Transverse colon (tissue), 4 donors: ENCODE measurements around the gene CATSPER3. TPM values are rescaled to one million over a fixed set of nuclear protein-coding genes. Genes with fewer than 3 reads are reported as not detected.

Experiments
- DNase-seq: peaks from one replicate; pipeline ENCODE4 v3.0.0-alpha.2; 2019
- H3K27ac ChIP-seq, 4 donors: fragments of 200-600 bp; sonication (generic); 2 replicates each; pipeline ENCODE4 v1.5.1; 2016 to 2018; ENCODE audit warnings: inconsistent platforms in 4 of 4
- H3K27me3 ChIP-seq: fragments of 200-600 bp; sonication (generic); 2 replicates; pipeline ENCODE4 v1.5.1; 2017; ENCODE audit warnings: inconsistent platforms
- H3K36me3 ChIP-seq, 4 donors: fragments of 200-600 bp; sonication (generic); 2 replicates each; pipeline ENCODE4 v1.5.1; 2017 to 2019; ENCODE audit warnings: inconsistent platforms in 4 of 4
- H3K4me1 ChIP-seq, 4 donors: fragments of 200-600 bp; sonication (generic); 2 replicates each; pipeline ENCODE4 v1.5.1; 2017 to 2020; ENCODE audit warnings: inconsistent platforms in 4 of 4
- H3K4me3 ChIP-seq, 4 donors: fragments of 200-600 bp; sonication (generic); 1 replicate in 1 of 4; 2 replicates in 3 of 4; pipeline versions ENCODE4 v1.5.1 to v1.6.1; 2017 to 2019; ENCODE audit warnings: inconsistent platforms in 4 of 4
- H3K9me3 ChIP-seq, 2 donors: fragments of 200-600 bp; sonication (generic); 2 replicates each; pipeline ENCODE4 v1.5.1; 2017 to 2019; ENCODE audit warnings: inconsistent platforms in 2 of 2
- CTCF ChIP-seq, 5 experiments: fragments of 200-600 bp in 3 of 5; fragments of 450-650 bp in 2 of 5; sonication (generic) in 3 of 5; IDR thresholded peaks; 1 replicate in 2 of 5; 2 replicates in 3 of 5; pipeline ENCODE4 v1.5.1; 2016 to 2017; ENCODE audit warnings: antibody characterized with exemption in 5 of 5, inconsistent platforms in 3 of 5, mild to moderate bottlenecking in 2 of 5, moderate library complexity in 1 of 5
- EP300 ChIP-seq: sonication (generic); formaldehyde crosslinking; IDR thresholded peaks from one replicate; pipeline ENCODE4 v1.6.1; 2017; ENCODE audit warnings: antibody characterized with exemption, low read depth
- POLR2A ChIP-seq: fragments of 450-650 bp; IDR thresholded peaks from one replicate; pipeline ENCODE4 v1.6.1; 2016; ENCODE audit warnings: antibody characterized with exemption, mild to moderate bottlenecking, moderate library complexity
- POLR2AphosphoS5 ChIP-seq, 3 donors: sonication (generic); formaldehyde crosslinking; IDR thresholded peaks; one replicate each; pipeline ENCODE4 v1.6.1; 2016; ENCODE audit warnings: antibody characterized with exemption in 3 of 3
- WGBS, 2 donors: methylation state at CpG; one replicate each; pipeline ENCODE4 v1.1.5; 2018; ENCODE audit warnings: low coverage in 1 of 2; 5-methylcytosine and 5-hydroxymethylcytosine counted together
- in situ Hi-C, 4 donors: fragments of 200-750 bp; cut with MboI; loops; one replicate each; pipeline versions ENCODE4 v1.15.0 to v1.15.1; 2017; ENCODE audit warnings: low sequenced_read_pairs in 3 of 4, low pct_ligation_motif_present in 1 of 4, low pct_unique_long_range_greater_than_20kb in 1 of 4
- intact Hi-C: fragments of 100-400 bp; cut with DNase I; formaldehyde crosslinking; loops from one replicate; pipeline ENCODE4 v1.15.1; 2023; ENCODE audit warnings: low total_unique reads
- total RNA-seq, 4 donors: library from RNA; depleted of rRNA; stranded (reverse); fragments of >200 nt; gene quantifications; one replicate each; pipeline ENCODE4 v1.1.0, GENCODE V29; 2016

Gene CATSPER3
- total RNA-seq, 4 donors from 2014 or later = 0.32 to 4.1 (median 1.1) TPM; not detected in 1

- WGBS, 2 donors = 89 to 92% methylated on average over 1 of the region's 1 CpG
- H3K4me3 ChIP-seq = no peak overlapping the region
- H3K9me3 ChIP-seq = no peaks in the 10 kb centered on the region
- in situ Hi-C loops (no loop called here), intact Hi-C loops (no loop called here)
- H3K27me3 ChIP-seq = no peaks in the 10 kb centered on the region
- no peak overlapping the region for H3K27ac ChIP-seq
- no peak for DNase-seq
- peaks cover 0 to 10% (median 1%) of the 10 kb centered on the region in 4 donors for H3K36me3 ChIP-seq
- no peak for TF ChIP-seq CTCF (IDR thresholded peaks at IDR 0.05)
- TF ChIP-seq POLR2AphosphoS5 (IDR thresholded peaks at IDR 0.05) = no peak
- TF ChIP-seq EP300 = no peak
- no peak for TF ChIP-seq POLR2A
- no peaks in the 10 kb centered on the region for H3K4me1 ChIP-seq
These were observed 28.2 kb upstream of the CATSPER3 start for GRCh38 chr5:134939500-134939899.

GRCh38 chr5:134943547-134943946 lies 24.2 kb upstream of the CATSPER3 start:
- 80 to 81% methylated on average over 1 of the region's 1 CpG for WGBS, 2 donors
- Histone ChIP-seq H3K36me3 (peaks cover 0 to under 1% (median 0%) of the 10 kb centered on the region in 4 donors), H3K4me3 (no peak overlapping the region), H3K27ac (no peak overlapping the region), H3K4me1 (no peaks in the 10 kb centered on the region), H3K9me3 (no peaks in the 10 kb centered on the region), H3K27me3 (no peaks in the 10 kb centered on the region)
- intact Hi-C loops (no loop called here), in situ Hi-C loops (no loop called here)
- no peak for DNase-seq
- no peak for TF ChIP-seq CTCF (IDR thresholded peaks at IDR 0.05)
- TF ChIP-seq POLR2A = no peak
- TF ChIP-seq POLR2AphosphoS5 (IDR thresholded peaks at IDR 0.05) = no peak
- no peak for TF ChIP-seq EP300

- no peaks in the 10 kb centered on the region for H3K4me1 ChIP-seq
- H3K9me3 ChIP-seq = no peaks in the 10 kb centered on the region
- H3K27me3 ChIP-seq = no peaks in the 10 kb centered on the region
- WGBS, 2 donors = 42 to 83% methylated on average over 1 of the region's 1 CpG
- no peak overlapping the region for H3K4me3 ChIP-seq
- in situ Hi-C loops (no loop called here), intact Hi-C loops (no loop called here)
- TF ChIP-seq EP300 (no peak), POLR2AphosphoS5 (IDR thresholded peaks at IDR 0.05) (no peak), POLR2A (no peak), CTCF (IDR thresholded peaks at IDR 0.05) (no peak)
- no peak for DNase-seq
- no peaks in the 10 kb centered on the region for H3K36me3 ChIP-seq
- H3K27ac ChIP-seq = no peak overlapping the region
These were observed 23.1 kb upstream of the CATSPER3 start for GRCh38 chr5:134944630-134945029.

GRCh38 chr5:134945041-134945440 lies 22.7 kb upstream of the CATSPER3 start:
- TF ChIP-seq POLR2A (no peak), POLR2AphosphoS5 (IDR thresholded peaks at IDR 0.05) (no peak), EP300 (no peak), CTCF (IDR thresholded peaks at IDR 0.05) (no peak)
- no peaks in the 10 kb centered on the region for H3K9me3 ChIP-seq
- no peak for DNase-seq
- no peak overlapping the region for H3K27ac ChIP-seq
- no peaks in the 10 kb centered on the region for H3K27me3 ChIP-seq
- in situ Hi-C loops = no loop called here
- H3K36me3 ChIP-seq = no peaks in the 10 kb centered on the region
- intact Hi-C loops = no loop called here
- no peak overlapping the region for H3K4me3 ChIP-seq
- H3K4me1 ChIP-seq = no peaks in the 10 kb centered on the region
- WGBS, 2 donors = 71 to 90% methylated on average over 2 of the region's 2 CpGs
